HG02642 (cell line): ENCODE data around the gene ANXA8.

Source experiments
- ATAC-seq: cut with Tn5 transposase; IDR thresholded peaks from one replicate; pipeline ENCODE4 v1.9.1; 2021; ENCODE audit warnings: mild to moderate bottlenecking; ENCODE audit not compliant: unreplicated experiment, poor library complexity

Gene ANXA8

DNA sequence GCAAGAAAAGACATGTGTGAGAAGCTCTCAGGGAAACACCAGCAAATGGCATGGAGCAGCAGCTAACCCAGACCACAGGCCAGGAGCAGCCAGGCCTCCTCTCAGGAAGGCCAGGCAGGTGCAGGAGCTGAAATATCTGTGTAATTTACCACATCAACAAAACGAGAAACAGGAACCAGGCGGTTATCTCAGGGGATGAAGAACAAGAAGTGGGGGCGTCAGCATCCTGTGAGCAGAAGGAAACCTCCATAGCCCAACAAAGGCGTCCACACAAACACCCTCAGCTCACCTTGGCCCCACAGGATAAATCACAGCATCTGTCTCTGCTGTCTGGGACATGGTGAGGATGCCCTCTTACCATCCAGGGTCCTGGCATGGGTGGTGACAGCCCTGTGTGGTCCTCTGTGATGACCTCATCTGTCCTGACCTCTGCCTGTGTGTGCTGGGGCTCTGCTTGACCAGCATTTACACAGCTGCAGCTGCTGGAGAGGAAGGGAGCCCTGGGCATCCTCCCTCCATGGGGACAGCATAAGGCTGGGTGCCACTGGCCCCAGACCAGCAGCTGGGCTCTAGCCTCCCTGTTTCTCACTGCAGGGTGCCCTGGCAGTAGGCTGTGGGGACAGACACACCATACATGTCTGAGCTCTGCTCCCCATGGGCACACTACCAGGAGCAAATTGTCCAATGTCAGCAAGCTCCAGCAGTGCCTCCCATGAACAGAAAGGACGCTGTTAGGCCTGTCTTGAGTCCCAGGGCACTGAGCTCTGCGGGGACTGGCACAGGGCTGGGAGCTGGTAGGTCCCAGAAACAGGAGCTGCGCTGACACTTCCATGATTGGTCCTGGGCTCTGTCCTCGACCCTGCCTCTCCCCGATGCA lies 34.6 kb downstream of the ANXA8 start:
- no peak for ATAC-seq

DNA sequence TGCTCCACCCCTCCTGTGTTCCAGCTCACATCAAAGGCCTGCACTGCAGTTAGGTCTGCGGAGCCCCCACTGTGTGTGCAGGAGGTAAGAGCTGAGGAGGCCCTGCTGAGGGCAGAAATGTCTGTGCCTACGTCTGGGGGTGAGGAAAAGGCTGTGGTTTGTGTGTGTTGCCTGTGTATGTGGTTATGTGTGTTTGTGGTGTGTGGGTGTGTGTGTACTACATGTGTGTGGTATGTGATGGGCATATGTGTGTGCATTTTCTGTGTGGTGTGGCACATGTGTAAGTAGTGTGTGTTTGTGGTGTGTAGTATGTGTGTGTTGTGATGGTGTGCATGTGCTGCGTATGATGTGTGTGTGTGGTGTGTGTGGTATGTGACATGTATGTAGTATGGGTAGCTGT lies 36.2 kb downstream of the ANXA8 start:
- no peak for ATAC-seq

DNA sequence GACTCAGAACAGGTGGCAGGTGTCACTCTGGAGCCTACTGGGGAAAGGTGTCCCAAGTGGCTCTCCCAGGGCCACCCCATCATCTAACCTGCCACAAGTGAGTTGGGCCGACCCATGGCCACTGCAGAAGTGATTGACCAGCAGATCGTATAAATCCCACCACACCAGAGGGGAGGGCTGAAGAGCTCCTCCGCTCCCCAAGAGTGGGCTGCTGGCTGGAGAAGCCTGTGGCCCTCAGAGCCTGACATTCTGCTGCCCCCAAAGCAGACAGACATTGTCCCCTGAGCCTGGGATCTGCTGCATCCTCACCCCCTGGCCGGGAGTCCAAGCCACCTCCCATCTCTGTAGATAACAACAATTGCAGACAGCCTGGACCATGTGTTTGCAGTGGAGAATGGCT lies 36.7 kb downstream of the ANXA8 start:
- no peak for ATAC-seq

DNA sequence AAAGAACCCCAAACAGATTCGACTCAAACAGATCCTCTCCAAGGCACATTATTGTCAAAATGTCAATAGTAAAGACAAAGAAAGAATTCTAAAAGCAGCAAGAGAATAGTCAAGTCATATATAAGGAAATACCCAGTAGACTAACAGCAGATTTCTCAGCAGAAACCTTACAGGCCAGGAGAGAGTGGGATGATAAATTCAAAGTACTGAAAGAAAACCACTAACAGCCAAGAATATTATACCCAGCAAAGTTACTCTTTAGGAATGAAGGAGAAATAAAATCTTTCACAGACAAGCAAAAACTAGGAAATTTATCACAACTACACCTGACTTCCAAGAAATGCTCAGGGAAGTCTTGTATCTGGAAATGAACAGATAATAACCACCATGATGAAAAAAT lies 38.2 kb downstream of the ANXA8 start:
- no peak for ATAC-seq

DNA sequence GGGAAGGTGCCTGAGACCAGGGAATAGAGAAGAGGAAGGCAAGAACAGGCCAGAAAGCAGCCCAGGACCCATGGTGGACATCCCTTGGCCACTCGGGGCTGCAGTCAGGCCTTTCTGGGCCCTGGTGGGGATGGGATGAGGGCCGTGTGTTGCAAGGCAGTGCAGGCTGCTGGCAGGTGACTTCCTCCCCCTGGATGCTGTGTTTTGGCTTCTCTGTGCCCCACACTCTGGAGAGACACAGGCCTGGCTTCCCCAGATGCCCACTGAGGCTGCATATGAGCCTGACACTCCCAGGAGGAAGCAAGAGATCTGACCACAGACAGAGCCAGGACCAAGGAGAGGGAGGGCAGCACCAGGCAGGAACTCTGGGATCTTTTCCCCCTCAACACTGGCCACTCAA lies 39.9 kb downstream of the ANXA8 start:
- no peak for ATAC-seq

DNA sequence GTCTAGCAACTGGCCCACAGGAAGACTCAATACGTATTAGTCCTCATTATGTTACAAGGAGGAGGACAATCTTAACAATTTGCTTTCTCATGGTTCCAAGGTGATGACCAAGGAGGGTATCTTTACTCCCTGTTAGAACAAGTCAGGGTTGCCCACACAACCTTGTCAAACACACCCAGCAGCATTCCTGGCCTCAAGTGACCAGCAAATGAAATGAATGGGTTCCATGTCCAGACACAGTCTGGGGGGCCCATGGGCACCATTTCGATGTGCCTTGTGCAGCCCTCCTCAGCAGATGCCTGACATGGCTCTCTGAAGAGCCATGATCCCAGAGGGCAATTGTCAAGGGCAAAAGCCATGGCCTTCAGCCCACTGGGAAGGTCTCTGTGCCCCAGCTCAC lies 40.8 kb downstream of the ANXA8 start:
- no peak for ATAC-seq

DNA sequence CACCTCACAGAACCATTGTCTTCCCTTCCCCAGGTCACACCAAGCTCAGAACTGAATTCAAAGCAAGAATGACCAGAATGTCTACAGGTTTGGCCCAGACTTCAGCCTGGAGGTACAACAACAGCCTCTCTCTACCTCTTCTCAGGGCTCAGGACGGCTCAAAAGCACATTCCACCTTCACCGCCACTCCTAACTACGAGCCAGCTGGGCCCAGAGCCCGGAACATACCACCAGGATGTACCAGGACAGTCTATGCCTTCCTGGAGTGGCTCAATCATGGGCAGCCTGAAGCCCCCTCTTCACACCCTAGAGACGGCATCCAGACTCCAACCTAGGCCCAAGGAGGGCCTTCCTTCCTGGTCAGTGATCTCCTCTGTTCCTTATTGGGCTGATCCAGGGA lies 41.6 kb downstream of the ANXA8 start:
- no peak for ATAC-seq

DNA sequence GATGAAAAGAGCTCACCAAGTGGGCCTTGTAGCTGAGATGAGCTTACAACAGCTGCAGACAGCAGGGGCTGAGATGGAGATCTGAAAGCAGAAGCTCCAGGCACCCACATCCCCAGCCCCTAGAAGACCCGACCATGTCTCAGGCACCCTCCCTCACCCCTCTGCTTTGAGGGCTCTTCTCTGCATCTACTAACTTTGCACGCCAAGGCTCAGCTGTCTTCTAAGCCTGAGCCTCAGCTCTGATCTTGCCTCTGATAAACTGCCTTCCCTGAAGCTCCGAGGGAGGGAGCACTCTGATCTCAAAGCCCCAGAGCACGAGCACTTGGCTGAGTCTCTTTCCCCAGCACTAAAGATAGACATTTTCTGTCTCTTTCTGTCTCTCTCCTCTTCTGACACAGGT lies 42.0 kb downstream of the ANXA8 start:
- no peak for ATAC-seq

DNA sequence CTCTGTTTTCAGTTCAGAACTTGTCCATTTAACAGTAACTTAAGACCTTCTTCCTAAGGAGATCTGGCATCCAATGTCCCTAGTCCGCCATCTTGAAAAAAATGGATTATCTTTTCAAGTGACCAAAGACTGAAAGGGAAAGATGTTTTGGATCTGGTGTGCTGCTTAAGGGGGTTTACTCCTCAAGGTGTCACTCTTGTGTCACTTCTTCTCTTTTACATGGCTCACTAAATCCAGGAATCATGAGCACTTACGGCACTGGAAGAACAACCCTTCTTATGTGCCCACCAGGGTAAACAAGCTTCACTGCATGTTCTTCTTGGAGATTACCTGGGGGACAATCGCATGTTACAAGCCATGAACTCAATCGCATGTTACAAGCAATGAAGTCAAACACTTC lies 43.7 kb downstream of the ANXA8 start:
- ATAC-seq: no peak

DNA sequence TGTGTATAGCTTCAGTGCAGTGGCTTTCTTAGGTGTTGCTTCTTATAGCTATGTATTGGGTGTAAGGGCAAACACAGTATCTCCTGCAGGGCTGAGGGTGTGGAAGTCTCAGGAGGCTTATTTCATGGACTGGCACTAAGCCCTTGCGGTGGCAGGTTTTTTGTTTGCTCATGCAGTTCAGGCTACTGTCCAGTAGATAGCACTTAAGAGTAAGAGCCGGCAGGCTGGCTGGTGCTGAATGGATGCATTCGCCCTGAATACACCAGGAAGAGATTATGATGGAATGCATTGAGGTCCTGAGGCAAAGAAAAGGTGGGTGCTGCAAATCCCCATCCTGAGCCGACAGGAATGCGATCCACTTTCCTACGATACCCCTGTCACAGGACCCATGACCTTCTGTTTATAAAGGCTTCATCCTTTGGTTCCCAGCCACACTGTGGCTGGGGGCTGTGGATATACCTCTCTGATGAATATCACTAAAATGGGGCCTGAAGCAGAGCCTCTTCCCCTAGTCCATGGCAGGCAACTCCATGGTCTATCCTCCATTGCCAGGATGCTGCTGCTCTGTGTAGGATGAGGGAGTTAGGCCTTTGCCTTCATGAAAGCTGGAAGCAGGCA lies 44.9 kb downstream of the ANXA8 start:
- no peak for ATAC-seq

DNA sequence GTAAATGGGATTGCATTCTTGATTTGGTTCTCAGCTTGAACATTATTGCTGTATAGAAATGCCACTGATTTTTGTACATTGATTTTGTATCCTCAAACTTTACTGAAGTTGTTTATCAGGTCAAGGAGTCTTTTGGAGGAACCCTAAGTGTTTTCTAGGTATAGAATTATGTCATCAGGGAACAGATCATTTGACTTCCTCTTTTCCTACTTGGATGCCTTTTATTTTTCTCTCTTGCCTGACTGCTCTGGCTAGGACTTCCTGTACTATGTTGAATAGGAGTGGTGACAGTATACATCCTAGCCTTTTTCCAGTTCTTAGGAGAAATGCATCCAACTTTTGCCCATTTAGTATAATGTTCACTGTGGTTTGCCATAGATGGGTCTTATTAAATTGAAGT lies 48.8 kb downstream of the ANXA8 start:
- ATAC-seq: no peak

DNA sequence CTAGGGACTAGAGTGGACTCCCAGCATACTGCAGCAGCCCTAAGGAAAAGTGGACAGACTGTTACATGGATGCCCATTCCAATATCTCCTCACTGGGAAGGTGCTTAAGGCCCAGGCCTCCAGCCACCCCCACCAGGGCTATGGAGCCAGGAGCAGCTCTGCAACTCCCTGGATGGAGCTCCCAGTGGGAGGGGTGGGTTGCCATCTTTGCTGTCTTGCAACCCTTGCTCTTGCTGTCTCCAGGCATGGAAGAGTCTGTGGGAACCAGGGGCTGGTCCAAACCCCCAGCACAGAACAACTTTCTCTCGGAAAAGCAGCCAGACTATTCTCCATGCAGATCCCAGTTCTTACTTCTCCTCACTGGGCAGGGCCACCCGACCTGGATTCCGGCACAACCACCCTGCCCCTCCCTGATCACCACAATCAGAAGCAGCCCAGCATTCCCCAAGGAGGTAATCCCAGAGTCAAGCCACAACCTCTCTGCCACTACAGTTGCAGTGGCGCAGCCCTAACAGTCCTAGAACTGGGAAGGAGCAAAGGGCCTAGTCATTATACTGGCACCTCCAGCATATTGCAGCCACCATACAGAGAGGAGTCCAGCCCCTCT lies 58.0 kb downstream of the ANXA8 start:
- no peak for ATAC-seq

DNA sequence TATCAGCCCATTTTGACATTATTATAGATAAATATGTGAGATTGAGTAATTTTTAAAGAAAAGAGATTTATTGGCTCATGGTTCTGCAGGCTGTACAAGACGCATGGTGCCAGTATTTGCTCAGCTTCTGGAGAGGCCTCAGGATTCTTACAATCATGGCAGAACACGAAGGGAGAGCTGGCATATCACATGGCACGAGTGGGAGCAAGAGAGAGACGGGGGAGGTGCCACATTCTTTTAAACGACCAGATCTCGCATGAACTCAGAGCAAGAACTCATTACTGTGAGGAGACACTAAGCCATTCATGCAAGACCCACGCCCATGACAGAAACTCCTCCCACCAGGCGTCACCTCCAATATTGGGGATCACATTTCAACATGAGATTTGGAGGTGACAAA lies 59.7 kb downstream of the ANXA8 start:
- no peak for ATAC-seq

DNA sequence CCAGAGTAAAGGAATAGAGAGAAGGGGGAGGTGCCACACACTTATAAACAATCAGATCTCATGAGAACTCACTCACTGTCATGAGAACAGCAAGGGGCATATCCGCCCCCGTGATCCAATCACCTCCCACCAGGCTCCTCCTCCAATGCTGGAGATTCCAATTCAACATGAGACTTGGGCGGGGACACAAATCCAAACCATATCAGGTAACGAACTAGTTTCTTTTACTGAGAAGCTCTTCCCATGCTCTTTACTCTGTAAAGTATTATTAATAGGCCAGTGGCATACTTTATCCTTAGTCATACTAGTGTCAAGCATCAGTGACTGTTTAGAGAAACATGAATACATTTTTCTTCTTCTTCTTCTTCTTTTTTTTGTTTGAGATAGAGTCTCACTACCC lies 60.4 kb downstream of the ANXA8 start:
- no peak for ATAC-seq

DNA sequence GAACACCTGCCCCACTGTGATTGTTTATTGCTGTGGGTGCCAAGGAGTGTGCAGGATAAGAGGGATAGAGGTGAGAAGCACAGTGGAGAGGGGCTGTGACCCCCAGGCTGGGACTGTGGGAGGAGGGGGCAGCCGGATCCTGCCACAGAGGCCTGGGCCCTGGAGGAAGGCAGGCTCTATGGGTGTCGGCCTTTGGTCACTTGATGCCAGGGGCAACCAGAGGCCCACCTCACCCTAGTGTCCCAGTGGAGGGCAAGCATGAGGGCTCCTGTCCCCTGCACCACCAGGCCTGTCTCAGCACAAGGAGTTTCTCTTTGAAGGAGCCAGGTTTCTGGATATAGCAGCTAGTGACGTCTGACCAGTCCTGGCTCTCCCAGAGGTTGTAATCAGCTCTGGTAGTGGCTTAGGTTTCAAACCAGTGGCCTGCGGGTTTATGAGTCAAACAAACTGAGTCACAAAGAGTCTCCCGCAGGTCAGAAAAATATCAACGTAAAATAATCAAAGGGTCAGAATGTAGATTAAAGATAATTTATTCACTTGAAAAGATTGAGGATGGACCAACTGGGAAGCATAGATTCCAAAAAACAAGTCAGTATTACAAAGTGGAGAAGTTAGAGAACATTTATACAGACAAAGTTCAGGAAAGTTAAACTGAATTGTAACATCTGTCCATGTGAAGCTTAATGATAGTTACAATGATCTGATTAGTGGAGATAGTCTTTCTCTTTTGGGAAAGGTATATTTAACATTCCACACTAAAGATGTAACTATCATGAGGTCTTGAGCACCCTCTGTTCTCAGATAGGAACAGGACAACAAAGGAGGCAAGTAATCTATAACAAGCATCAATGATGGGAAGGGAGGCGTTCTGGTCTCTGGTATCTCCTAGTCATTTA lies 62.6 kb downstream of the ANXA8 start:
- no peak for ATAC-seq

DNA sequence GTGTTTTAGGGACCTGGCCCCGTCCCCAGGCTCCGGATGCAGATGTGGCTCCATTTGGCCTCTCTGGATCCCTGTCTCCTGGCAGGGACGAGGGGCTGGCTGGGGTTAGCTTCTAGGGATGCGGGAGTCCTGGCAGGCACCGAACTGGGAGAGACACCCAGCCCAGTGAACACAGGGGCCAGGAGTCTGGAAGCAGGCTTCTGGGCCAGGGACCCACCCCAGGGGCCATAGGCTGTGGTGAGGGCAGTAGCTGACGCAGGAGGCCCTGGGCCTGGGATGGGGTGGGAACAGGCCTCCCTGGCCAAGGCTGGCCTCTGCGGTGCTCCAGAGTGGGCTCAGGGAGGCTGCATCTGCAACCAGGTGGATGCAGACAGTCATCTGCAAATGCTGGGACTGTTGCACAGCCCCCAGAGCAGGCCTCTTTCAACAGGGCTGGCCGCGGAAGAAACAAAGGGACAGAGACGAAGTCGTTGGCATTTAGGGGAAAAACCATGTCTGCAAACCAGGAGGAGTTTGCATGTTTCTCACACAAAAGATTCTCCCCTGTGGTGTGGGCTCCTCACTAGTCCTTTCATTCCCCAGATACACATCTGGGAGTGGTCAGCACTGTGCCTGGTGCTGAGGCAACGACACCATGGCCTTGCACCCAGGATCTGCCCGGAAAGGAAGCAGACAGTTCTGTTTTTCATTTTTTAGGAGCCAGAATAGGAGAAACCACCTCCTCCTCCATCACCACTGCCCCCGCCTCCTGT lies 63.4 kb downstream of the ANXA8 start:
- no peak for ATAC-seq

DNA sequence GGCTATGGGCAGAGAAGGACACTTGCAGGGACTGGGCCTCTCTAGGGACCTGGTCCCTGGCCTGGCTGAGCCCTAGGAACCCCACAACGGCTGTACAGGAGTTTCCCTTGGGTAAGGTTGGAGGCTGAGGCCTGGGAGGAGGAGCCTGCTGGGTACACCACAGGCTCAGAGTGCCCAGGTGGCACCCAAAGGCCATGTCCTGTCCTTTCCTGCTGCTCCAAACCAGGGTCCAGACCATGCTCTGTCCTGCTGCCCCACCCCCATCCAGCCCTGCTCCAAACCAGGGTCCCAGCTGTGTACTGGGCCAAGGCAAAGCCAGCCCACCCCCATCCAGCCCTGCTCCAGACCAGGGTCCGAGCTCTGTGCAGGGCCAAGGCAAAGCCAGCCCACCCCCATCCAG lies 64.5 kb downstream of the ANXA8 start:
- no peak for ATAC-seq

DNA sequence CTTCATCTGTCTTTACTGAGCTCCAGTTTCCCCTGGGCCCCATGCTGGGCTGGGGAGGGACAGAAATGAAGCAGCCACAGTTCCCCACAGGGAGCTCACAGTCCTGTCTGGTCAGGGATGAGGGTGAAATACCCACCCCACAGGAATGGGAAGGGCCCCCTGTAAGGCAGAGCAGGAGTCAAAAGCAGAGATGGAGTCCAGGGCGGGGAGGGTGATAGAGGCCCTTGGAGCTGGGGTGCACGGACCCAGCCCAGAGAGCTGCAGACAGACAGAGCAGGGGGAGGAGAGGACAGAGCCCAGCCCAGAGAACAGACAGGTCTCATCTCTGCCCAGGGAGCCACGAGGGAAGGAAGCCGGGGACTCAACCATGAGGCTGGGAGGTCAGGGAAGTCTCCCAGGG lies 64.9 kb downstream of the ANXA8 start:
- ATAC-seq: no peak

DNA sequence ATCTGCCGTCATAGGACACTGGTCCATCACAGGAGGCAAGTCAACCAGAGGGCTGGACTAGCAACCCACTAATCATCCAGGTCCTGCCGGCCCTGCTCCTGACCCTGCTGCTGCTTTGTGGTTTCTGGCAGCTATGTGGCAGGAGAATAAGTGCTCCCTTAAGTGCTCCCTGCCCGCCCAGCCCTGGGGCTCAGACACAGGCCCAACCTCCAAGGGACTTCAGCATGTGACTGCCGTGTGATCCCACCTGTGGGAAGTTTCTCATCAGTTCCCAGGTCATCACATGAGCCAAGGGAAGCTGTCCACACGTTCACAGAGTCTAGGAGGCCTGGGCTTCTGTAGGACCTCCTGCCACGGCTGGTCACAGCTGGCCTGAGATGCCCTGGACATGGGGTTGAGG lies 65.6 kb downstream of the ANXA8 start:
- no peak for ATAC-seq
